ENCODE results near the gene ABCG1.

ABCG1 gene

DNA sequence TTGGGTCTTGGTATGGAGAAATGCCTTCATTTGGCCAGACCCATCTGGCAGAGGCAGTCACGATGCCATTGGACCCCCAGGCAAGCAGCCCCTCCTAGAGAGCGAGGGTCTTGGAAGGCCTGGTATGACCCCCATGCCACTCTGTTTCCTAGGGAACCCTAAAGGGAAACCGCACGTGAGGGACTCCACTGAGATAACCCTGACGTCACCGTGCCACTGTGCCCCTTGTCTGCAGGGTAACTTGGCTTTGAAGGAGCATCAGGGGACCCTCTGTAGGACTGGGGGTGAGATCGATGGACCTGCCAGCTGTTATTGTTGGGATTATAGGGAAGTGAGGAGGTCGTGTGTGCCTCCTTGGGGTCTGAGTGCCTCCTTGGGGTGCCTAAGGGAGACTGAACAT lies 34.5 kb downstream of the ABCG1 start:
- no peak overlapping the region for H3K9ac ChIP-seq (ENCODE audit: low read depth, low read length, poor library complexity)
- no peak overlapping the region for H3K4me2 ChIP-seq (ENCODE audit: insufficient read depth, low read length, poor library complexity, severe bottlenecking)

GRCh38 chr21:42254083-42254482 lies 35.1 kb downstream of the ABCG1 start:
- Histone ChIP-seq H3K4me1 (ENCODE audit: control insufficient read depth in 2 of 2, insufficient read depth in 1 of 2, low read depth in 1 of 2, low read length in 2 of 2) (peaks cover 0 to 6% of the 10 kb centered on the region in 2 donors), H2BK12ac (ENCODE audit: low read length) (no peak overlapping the region), H2AFZ (ENCODE audit: low read length) (no peak overlapping the region), H3K27me3 (ENCODE audit: control insufficient read depth in 3 of 3, insufficient read depth in 3 of 3, low read depth in 1 of 3, low read length in 3 of 3) (no peaks in the 10 kb centered on the region), H4K91ac (ENCODE audit: low read depth, low read length, poor library complexity) (no peak overlapping the region), H3K27ac (replicated peaks; ENCODE audit: low read length) (no peak overlapping the region), H2BK5ac (ENCODE audit: low read length) (no peak overlapping the region), H3K9me3 (replicated peaks in 1 of 2; ENCODE audit: control insufficient read depth in 2 of 2, insufficient read depth in 1 of 2, low read depth in 1 of 2, low read length in 2 of 2) (no peaks in the 10 kb centered on the region), H3K14ac (ENCODE audit: low read length) (no peak overlapping the region), H3K4ac (ENCODE audit: low read length) (no peak overlapping the region), H2BK15ac (ENCODE audit: low read length) (no peak overlapping the region), H4K8ac (ENCODE audit: low read depth, low read length) (no peak overlapping the region), H2BK120ac (ENCODE audit: low read depth, low read length) (no peak overlapping the region), H3K23ac (ENCODE audit: low read depth, low read length, poor library complexity) (no peak overlapping the region), H3K4me2 (ENCODE audit: insufficient read depth, low read length, poor library complexity, severe bottlenecking) (no peak overlapping the region), H3K79me1 (ENCODE audit: low read depth, low read length) (no peaks in the 10 kb centered on the region), H3K36me3 (replicated peaks in 1 of 2; ENCODE audit: control insufficient read depth in 2 of 2, insufficient read depth in 2 of 2, low read length in 2 of 2) (peaks cover 0 to 1% of the 10 kb centered on the region in 2 donors), H3K18ac (ENCODE audit: low read length) (no peak overlapping the region), H3K9ac (ENCODE audit: low read depth, low read length, poor library complexity) (no peak overlapping the region), H3K4me3 (ENCODE audit: low read length in 2 of 2) (no peak overlapping the region), H2AK5ac (ENCODE audit: low read depth, low read length) (no peak overlapping the region)
- DNase-seq (ENCODE audit: low spot score) = no peak
- no CpG with 5 or more reads among the region's 6 CpGs for WGBS, 2 donors (ENCODE audit: extremely low coverage in 2 of 2, insufficient read length in 2 of 2, insufficient replicate concordance in 1 of 2)

More for the DNA sequence above, 34.5 kb downstream of the ABCG1 start:
- WGBS, 2 donors (ENCODE audit: extremely low coverage in 2 of 2, insufficient read length in 2 of 2, insufficient replicate concordance in 1 of 2) = no CpG with 5 or more reads among the region's 8 CpGs
- H3K79me1 ChIP-seq (ENCODE audit: low read depth, low read length) = no peaks in the 10 kb centered on the region
- peaks cover 0 to 6% of the 10 kb centered on the region in 2 donors for H3K4me1 ChIP-seq (ENCODE audit: control insufficient read depth in 2 of 2, insufficient read depth in 1 of 2, low read depth in 1 of 2, low read length in 2 of 2)
- no peak overlapping the region for H3K14ac ChIP-seq (ENCODE audit: low read length)
- H2BK5ac ChIP-seq (ENCODE audit: low read length) = no peak overlapping the region
- H2AK5ac ChIP-seq (ENCODE audit: low read depth, low read length) = peak overlapping the region; percentile 89
- H3K9me3 ChIP-seq (replicated peaks in 1 of 2; ENCODE audit: control insufficient read depth in 2 of 2, insufficient read depth in 1 of 2, low read depth in 1 of 2, low read length in 2 of 2) = no peaks in the 10 kb centered on the region
- no peak overlapping the region for H4K91ac ChIP-seq (ENCODE audit: low read depth, low read length, poor library complexity)
- DNase-seq (ENCODE audit: low spot score) = no peak
- H3K4ac ChIP-seq (ENCODE audit: low read length) = no peak overlapping the region
- H3K27ac ChIP-seq (replicated peaks; ENCODE audit: low read length) = no peak overlapping the region
- H2BK120ac ChIP-seq (ENCODE audit: low read depth, low read length) = no peak overlapping the region
- no peak overlapping the region for H4K8ac ChIP-seq (ENCODE audit: low read depth, low read length)
- no peak overlapping the region for H3K18ac ChIP-seq (ENCODE audit: low read length)
- no peak overlapping the region for H2AFZ ChIP-seq (ENCODE audit: low read length)
- H2BK15ac ChIP-seq (ENCODE audit: low read length) = no peak overlapping the region
- no peaks in the 10 kb centered on the region for H3K27me3 ChIP-seq (ENCODE audit: control insufficient read depth in 3 of 3, insufficient read depth in 3 of 3, low read depth in 1 of 3, low read length in 3 of 3)
- H3K36me3 ChIP-seq (replicated peaks in 1 of 2; ENCODE audit: control insufficient read depth in 2 of 2, insufficient read depth in 2 of 2, low read length in 2 of 2) = peaks cover 0 to 1% of the 10 kb centered on the region in 2 donors
- no peak overlapping the region for H3K23ac ChIP-seq (ENCODE audit: low read depth, low read length, poor library complexity)
- H3K4me3 ChIP-seq (ENCODE audit: low read length in 2 of 2) = no peak overlapping the region
- no peak overlapping the region for H2BK12ac ChIP-seq (ENCODE audit: low read length)

GRCh38 chr21:42254651-42255601 lies 36.0 kb downstream of the ABCG1 start:
- Histone ChIP-seq H2BK5ac (ENCODE audit: low read length) (no peak overlapping the region), H3K18ac (ENCODE audit: low read length) (peak overlapping the region; percentile 30), H4K91ac (ENCODE audit: low read depth, low read length, poor library complexity) (no peak overlapping the region), H3K27ac (replicated peaks; ENCODE audit: low read length) (no peak overlapping the region), H3K23ac (ENCODE audit: low read depth, low read length, poor library complexity) (peak overlapping the region; percentile 9), H3K4me3 (ENCODE audit: low read length in 2 of 2) (peak overlapping the region in 1 of 2 donors; percentile 55), H2AFZ (ENCODE audit: low read length) (no peak overlapping the region), H3K9ac (ENCODE audit: low read depth, low read length, poor library complexity) (peak overlapping the region; percentile 26), H3K79me1 (ENCODE audit: low read depth, low read length) (no peaks in the 10 kb centered on the region), H3K4me1 (ENCODE audit: control insufficient read depth in 2 of 2, insufficient read depth in 1 of 2, low read depth in 1 of 2, low read length in 2 of 2) (peaks cover 0 to 6% of the 10 kb centered on the region in 2 donors), H3K4me2 (ENCODE audit: insufficient read depth, low read length, poor library complexity, severe bottlenecking) (no peak overlapping the region), H3K9me3 (replicated peaks in 1 of 2; ENCODE audit: control insufficient read depth in 2 of 2, insufficient read depth in 1 of 2, low read depth in 1 of 2, low read length in 2 of 2) (no peaks in the 10 kb centered on the region), H3K4ac (ENCODE audit: low read length) (no peak overlapping the region), H4K8ac (ENCODE audit: low read depth, low read length) (no peak overlapping the region), H2AK5ac (ENCODE audit: low read depth, low read length) (no peak overlapping the region), H2BK12ac (ENCODE audit: low read length) (peak overlapping the region; percentile 48), H2BK15ac (ENCODE audit: low read length) (no peak overlapping the region), H3K27me3 (ENCODE audit: control insufficient read depth in 3 of 3, insufficient read depth in 3 of 3, low read depth in 1 of 3, low read length in 3 of 3) (no peaks in the 10 kb centered on the region), H3K36me3 (replicated peaks in 1 of 2; ENCODE audit: control insufficient read depth in 2 of 2, insufficient read depth in 2 of 2, low read length in 2 of 2) (peaks cover 0 to 1% of the 10 kb centered on the region in 2 donors), H2BK120ac (ENCODE audit: low read depth, low read length) (no peak overlapping the region), H3K14ac (ENCODE audit: low read length) (peak overlapping the region; percentile 65)
- DNase-seq (ENCODE audit: low spot score) = no peak
- no CpG with 5 or more reads among the region's 17 CpGs for WGBS, 2 donors (ENCODE audit: extremely low coverage in 2 of 2, insufficient read length in 2 of 2, insufficient replicate concordance in 1 of 2)

- H2BK12ac ChIP-seq (ENCODE audit: low read length) = no peak overlapping the region
- H3K27me3 ChIP-seq (ENCODE audit: control insufficient read depth in 3 of 3, insufficient read depth in 3 of 3, low read depth in 1 of 3, low read length in 3 of 3) = no peaks in the 10 kb centered on the region
- H2AK5ac ChIP-seq (ENCODE audit: low read depth, low read length) = no peak overlapping the region
- H4K91ac ChIP-seq (ENCODE audit: low read depth, low read length, poor library complexity) = no peak overlapping the region
- H3K4me1 ChIP-seq (ENCODE audit: control insufficient read depth in 2 of 2, insufficient read depth in 1 of 2, low read depth in 1 of 2, low read length in 2 of 2) = peaks cover 0 to 6% of the 10 kb centered on the region in 2 donors
- no peak overlapping the region for H2AFZ ChIP-seq (ENCODE audit: low read length)
- H3K4ac ChIP-seq (ENCODE audit: low read length) = no peak overlapping the region
- no peak for DNase-seq (ENCODE audit: low spot score)
- H2BK120ac ChIP-seq (ENCODE audit: low read depth, low read length) = no peak overlapping the region
- H2BK5ac ChIP-seq (ENCODE audit: low read length) = no peak overlapping the region
- H4K8ac ChIP-seq (ENCODE audit: low read depth, low read length) = no peak overlapping the region
- H3K18ac ChIP-seq (ENCODE audit: low read length) = no peak overlapping the region
- no peak overlapping the region for H3K14ac ChIP-seq (ENCODE audit: low read length)
- no peak overlapping the region for H3K4me2 ChIP-seq (ENCODE audit: insufficient read depth, low read length, poor library complexity, severe bottlenecking)
- no peaks in the 10 kb centered on the region for H3K9me3 ChIP-seq (replicated peaks in 1 of 2; ENCODE audit: control insufficient read depth in 2 of 2, insufficient read depth in 1 of 2, low read depth in 1 of 2, low read length in 2 of 2)
- WGBS, 2 donors (ENCODE audit: extremely low coverage in 2 of 2, insufficient read length in 2 of 2, insufficient replicate concordance in 1 of 2) = no CpG with 5 or more reads among the region's 4 CpGs
- no peak overlapping the region for H3K4me3 ChIP-seq (ENCODE audit: low read length in 2 of 2)
- no peak overlapping the region for H3K9ac ChIP-seq (ENCODE audit: low read depth, low read length, poor library complexity)
- no peak overlapping the region for H3K27ac ChIP-seq (replicated peaks; ENCODE audit: low read length)
- no peaks in the 10 kb centered on the region for H3K79me1 ChIP-seq (ENCODE audit: low read depth, low read length)
- H2BK15ac ChIP-seq (ENCODE audit: low read length) = no peak overlapping the region
- no peak overlapping the region for H3K23ac ChIP-seq (ENCODE audit: low read depth, low read length, poor library complexity)
- peaks cover 0 to 1% of the 10 kb centered on the region in 2 donors for H3K36me3 ChIP-seq (replicated peaks in 1 of 2; ENCODE audit: control insufficient read depth in 2 of 2, insufficient read depth in 2 of 2, low read length in 2 of 2)
Observed at GRCh38 chr21:42255825-42256224, 36.9 kb downstream of the ABCG1 start.

All from neuronal stem cell (in vitro differentiated cells).